HepG2 (cell line): ENCODE data around the gene C19orf47.

Experiments
- MXI1 ChIP-seq: IDR thresholded peaks from 3 replicates; pipeline ENCODE4 v1.6.1; 2012; ENCODE audit warnings: low read depth, low read length, inconsistent platforms, borderline replicate concordance
- NFIC ChIP-seq: IDR thresholded peaks from 2 replicates; pipeline ENCODE4 v1.6.1; 2012; ENCODE audit warnings: mild to moderate bottlenecking, low read length, inconsistent platforms
- POLR2A ChIP-seq, 2 experiments: IDR thresholded peaks; 2 replicates each; pipeline ENCODE4 v1.6.1; 2011; ENCODE audit warnings: low read depth in 2 of 2, low read length in 2 of 2, mild to moderate bottlenecking in 1 of 2, moderate library complexity in 1 of 2; ENCODE audit not compliant: insufficient read depth in 1 of 2
- RBM39 ChIP-seq: fragments of 200-400 bp; formaldehyde crosslinking; IDR thresholded peaks from one replicate; pipeline ENCODE4 v1.6.1; 2018; ENCODE audit warnings: antibody characterized with exemption, mild to moderate bottlenecking, low read depth, low read length; ENCODE audit not compliant: poor library complexity, severe bottlenecking
- ZNF766 ChIP-seq: sonication (generic); formaldehyde crosslinking; IDR thresholded peaks from 2 replicates; pipeline ENCODE4 v1.5.0; 2020; ENCODE audit warnings: missing genetic modification reagents, borderline replicate concordance

- TF ChIP-seq MXI1: no peak
- TF ChIP-seq POLR2A (IDR thresholded peaks at IDR 0.05; ENCODE audit: insufficient read depth in 1 of 2, low read depth in 2 of 2, low read length in 2 of 2): no peak
- no peak for TF ChIP-seq RBM39
- no peak for TF ChIP-seq ZNF766 (CRISPR knock-in tag)
- TF ChIP-seq NFIC: no peak
Measured at GRCh38 chr19:40322951-40323615, 25.1 kb downstream of the C19orf47 start.
